ENCODE data around the gene ROBO2.

DNA sequence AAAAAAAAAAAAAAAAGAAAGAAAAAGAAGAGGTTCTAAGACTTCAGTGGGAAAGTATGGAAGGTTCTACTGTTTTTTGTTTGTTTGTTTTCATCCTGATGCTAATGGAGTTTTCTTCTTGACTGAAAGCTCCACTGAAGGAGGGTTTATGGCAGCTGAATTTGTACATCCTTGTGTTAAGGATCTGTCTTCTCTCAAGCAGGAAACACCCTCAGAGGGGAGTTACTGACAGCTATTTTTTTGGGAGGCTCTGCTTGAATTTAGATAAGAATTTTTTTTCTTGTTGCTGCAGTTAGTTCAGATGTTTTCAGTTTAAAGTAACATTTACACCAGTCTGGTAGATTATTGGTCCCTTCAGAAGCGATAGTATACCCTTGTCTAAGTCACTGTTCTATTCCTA lies 325.3 kb downstream of the ROBO2 start:
- TF ChIP-seq, protein P1, sequence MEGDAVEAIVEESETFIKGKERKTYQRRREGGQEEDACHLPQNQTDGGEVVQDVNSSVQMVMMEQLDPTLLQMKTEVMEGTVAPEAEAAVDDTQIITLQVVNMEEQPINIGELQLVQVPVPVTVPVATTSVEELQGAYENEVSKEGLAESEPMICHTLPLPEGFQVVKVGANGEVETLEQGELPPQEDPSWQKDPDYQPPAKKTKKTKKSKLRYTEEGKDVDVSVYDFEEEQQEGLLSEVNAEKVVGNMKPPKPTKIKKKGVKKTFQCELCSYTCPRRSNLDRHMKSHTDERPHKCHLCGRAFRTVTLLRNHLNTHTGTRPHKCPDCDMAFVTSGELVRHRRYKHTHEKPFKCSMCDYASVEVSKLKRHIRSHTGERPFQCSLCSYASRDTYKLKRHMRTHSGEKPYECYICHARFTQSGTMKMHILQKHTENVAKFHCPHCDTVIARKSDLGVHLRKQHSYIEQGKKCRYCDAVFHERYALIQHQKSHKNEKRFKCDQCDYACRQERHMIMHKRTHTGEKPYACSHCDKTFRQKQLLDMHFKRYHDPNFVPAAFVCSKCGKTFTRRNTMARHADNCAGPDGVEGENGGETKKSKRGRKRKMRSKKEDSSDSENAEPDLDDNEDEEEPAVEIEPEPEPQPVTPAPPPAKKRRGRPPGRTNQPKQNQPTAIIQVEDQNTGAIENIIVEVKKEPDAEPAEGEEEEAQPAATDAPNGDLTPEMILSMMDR (conservative IDR thresholded peaks at IDR 0.05), result no peak
- no peak for TF ChIP-seq ZFX (IDR thresholded peaks at IDR 0.05)
